ENCODE data around the gene GP2.

DNA sequence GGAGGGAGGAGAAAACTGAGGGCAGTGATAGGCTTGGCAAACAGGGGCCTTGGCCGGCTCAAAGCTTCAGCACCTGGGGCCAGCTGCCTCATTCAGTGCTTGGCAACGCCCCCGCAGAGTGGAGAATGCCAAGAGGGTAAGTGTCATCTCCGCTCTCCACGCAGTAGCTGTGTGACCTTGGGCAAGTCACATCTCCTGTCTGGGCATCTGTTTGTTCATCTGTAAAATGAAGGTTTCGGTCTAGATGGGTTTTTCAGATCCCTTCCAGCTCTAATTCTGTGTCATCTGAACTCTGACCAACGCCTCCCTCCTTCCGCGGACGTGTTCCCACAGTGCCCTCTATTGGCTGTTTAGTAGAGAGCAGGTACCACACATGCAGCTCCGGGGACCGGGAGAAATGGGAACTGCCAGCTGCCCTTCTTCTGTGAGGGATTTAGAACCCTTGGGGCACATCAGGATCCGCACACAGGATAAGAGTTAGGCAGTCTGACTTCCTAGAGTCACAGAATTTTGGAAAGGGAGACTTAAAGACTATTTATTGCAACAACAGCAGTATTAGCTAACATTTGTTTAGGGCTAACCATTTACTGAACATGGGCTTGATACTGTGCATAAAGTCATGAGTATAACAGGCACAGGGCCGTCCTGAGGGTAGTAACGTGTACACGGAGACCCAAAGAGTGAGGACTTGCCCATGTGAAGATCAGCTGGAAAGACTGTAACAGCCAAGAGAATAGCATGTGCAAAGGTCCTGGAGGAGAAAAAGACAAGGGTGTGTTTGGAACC lies 26.8 kb downstream of the GP2 start:
- TF ChIP-seq, protein P1, sequence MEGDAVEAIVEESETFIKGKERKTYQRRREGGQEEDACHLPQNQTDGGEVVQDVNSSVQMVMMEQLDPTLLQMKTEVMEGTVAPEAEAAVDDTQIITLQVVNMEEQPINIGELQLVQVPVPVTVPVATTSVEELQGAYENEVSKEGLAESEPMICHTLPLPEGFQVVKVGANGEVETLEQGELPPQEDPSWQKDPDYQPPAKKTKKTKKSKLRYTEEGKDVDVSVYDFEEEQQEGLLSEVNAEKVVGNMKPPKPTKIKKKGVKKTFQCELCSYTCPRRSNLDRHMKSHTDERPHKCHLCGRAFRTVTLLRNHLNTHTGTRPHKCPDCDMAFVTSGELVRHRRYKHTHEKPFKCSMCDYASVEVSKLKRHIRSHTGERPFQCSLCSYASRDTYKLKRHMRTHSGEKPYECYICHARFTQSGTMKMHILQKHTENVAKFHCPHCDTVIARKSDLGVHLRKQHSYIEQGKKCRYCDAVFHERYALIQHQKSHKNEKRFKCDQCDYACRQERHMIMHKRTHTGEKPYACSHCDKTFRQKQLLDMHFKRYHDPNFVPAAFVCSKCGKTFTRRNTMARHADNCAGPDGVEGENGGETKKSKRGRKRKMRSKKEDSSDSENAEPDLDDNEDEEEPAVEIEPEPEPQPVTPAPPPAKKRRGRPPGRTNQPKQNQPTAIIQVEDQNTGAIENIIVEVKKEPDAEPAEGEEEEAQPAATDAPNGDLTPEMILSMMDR (IDR thresholded peaks at IDR 0.05): peak; percentile 39
- TF ChIP-seq EZH2 (IDR thresholded peaks at IDR 0.05; ENCODE audit: borderline replicate concordance, insufficient read depth, low read depth, low read length, poor library complexity, severe bottlenecking): no peak
